ENCODE data around the gene SYT6. TPM values are rescaled to one million over a fixed set of nuclear protein-coding genes. Genes with fewer than 3 reads are reported as not detected.

SYT6 gene
- total and polyA plus RNA-seq, 2 of the 13 experiments (the other 11 are each of a cell fraction or from before 2014, with no cell fraction given), result not detected

- TF ChIP-seq ZNF331 (CRISPR knock-in tag; IDR thresholded peaks at IDR 0.05), result no peak
Measured at GRCh38 chr1:114104949-114105348, 48.7 kb downstream of the SYT6 start (continued).

GRCh38 chr1:114103992-114104391 is 49.7 kb downstream of the SYT6 start:
- Histone ChIP-seq H4K20me1 (ENCODE audit: insufficient read depth, low read length) (no peaks in the 10 kb centered on the region), H3K9ac (ENCODE audit: insufficient read depth, low read depth, low read length) (no peak overlapping the region), H3K4me1 (ENCODE audit: insufficient read depth, low read length) (no peaks in the 10 kb centered on the region), H3K4me2 (ENCODE audit: low read depth, low read length) (no peak overlapping the region), H3K79me2 (ENCODE audit: insufficient read depth, low read length) (no peaks in the 10 kb centered on the region), H3K27me3 (ENCODE audit: control insufficient read depth in 1 of 2, insufficient read depth in 2 of 2, low read length in 2 of 2) (peaks cover 0 to 13% of the 10 kb centered on the region in 2 experiments; a peak in 1 of 5 replicates), H3K36me3 (replicated peaks in 1 of 2; ENCODE audit: control insufficient read depth in 1 of 2, insufficient read depth in 2 of 2, low read length in 2 of 2) (no peaks in the 10 kb centered on the region), H3K4me3 (replicated peaks in 1 of 3; ENCODE audit: insufficient read depth in 1 of 3, low read depth in 2 of 3, low read length in 3 of 3) (no peak overlapping the region), H3K9me3 (ENCODE audit: low read length) (no peaks in the 10 kb centered on the region), H3K27ac (ENCODE audit: extremely low read length, insufficient read depth, low read length) (no peak overlapping the region), H2AFZ (ENCODE audit: low read length) (no peak overlapping the region)
- TF ChIP-seq RCOR2 (CRISPR knock-in tag; IDR thresholded peaks at IDR 0.05) (no peak), ETV6 (CRISPR knock-in tag; conservative IDR thresholded peaks at IDR 0.05) (no peak), NFE2 (CRISPR knock-in tag; IDR thresholded peaks at IDR 0.05) (no peak), ELF3 (CRISPR knock-in tag; IDR thresholded peaks at IDR 0.05) (no peak), ZNF431 (CRISPR knock-in tag; IDR thresholded peaks at IDR 0.05; ENCODE audit: borderline replicate concordance, low read depth) (no peak), ZNF280D (CRISPR knock-in tag; IDR thresholded peaks at IDR 0.05) (no peak), MTF2 (CRISPR knock-in tag; IDR thresholded peaks at IDR 0.05; ENCODE audit: borderline replicate concordance) (no peak), ZSCAN25 (CRISPR knock-in tag; IDR thresholded peaks at IDR 0.05) (no peak)
- ATAC-seq (no peak), DNase-seq (ENCODE audit: low spot score) (no peak), FAIRE-seq (no peak)
- intact Hi-C loops (cut with micrococcal nuclease; ENCODE audit: unreplicated experiment), result no loop called here
- 5% methylated on average over 2 of the region's 2 CpGs for WGBS (ENCODE audit: low lambda C conversion rate)
- CTCF ChIA-PET (ENCODE audit: low intra/inter-chr PET ratio, low total read pairs), result no interaction called here
- in situ Hi-C loops (cut with HindIII; ENCODE audit: extremely low pct_ligation_motif_present, low pct_unique_long_range_greater_than_20kb), result no loop called here
- BruUV-seq (replicated peaks), result no TSS peak
- POLR2A ChIA-PET, result no interaction called here

All from HepG2 (cell line).